ENCODE data around the gene LDLRAD4.
"Not testable (repeated sequence)": the region's sequence is repeated elsewhere in the genome, so short reads cannot be mapped to it uniquely, and the experiment has no call there.

The LDLRAD4 gene

GRCh38 chr18:13587001-13587400 is 368.4 kb downstream of the LDLRAD4 start:
- DNase-seq (ENCODE audit: low read depth in 3 of 3), result no peak

- no peak for DNase-seq (ENCODE audit: low read depth in 3 of 3)
These were observed 368.9 kb downstream of the LDLRAD4 start for GRCh38 chr18:13587477-13587876.

GRCh38 chr18:13587937-13588336 is 369.4 kb downstream of the LDLRAD4 start:
- DNase-seq (ENCODE audit: low read depth in 3 of 3), result no peak

GRCh38 chr18:13589316-13589715 is 370.8 kb downstream of the LDLRAD4 start:
- DNase-seq (ENCODE audit: low read depth in 3 of 3), result no peak

- DNase-seq (ENCODE audit: low read depth in 3 of 3), result no peak
These were observed 371.4 kb downstream of the LDLRAD4 start for GRCh38 chr18:13589943-13590342.

GRCh38 chr18:13592246-13592645 is 373.7 kb downstream of the LDLRAD4 start:
- no peak for DNase-seq (ENCODE audit: low read depth in 3 of 3)

GRCh38 chr18:13594551-13594950 is 376.0 kb downstream of the LDLRAD4 start:
- no peak for DNase-seq (ENCODE audit: low read depth in 3 of 3)

GRCh38 chr18:13597068-13597467 is 378.5 kb downstream of the LDLRAD4 start:
- DNase-seq (ENCODE audit: low read depth in 3 of 3), result no peak

- DNase-seq (ENCODE audit: low read depth in 3 of 3), result no peak
These were observed 380.0 kb downstream of the LDLRAD4 start for GRCh38 chr18:13598591-13598990.

GRCh38 chr18:13599031-13599430 is 380.5 kb downstream of the LDLRAD4 start:
- DNase-seq (ENCODE audit: low read depth in 3 of 3), result no peak

- DNase-seq (ENCODE audit: low read depth in 3 of 3), result no peak
These were observed 384.9 kb downstream of the LDLRAD4 start for GRCh38 chr18:13603304-13604019.

- DNase-seq (ENCODE audit: low read depth in 3 of 3), result no peak
These were observed 386.2 kb downstream of the LDLRAD4 start for GRCh38 chr18:13604786-13605185.

GRCh38 chr18:13605477-13605876 is 386.9 kb downstream of the LDLRAD4 start:
- no peak for DNase-seq (ENCODE audit: low read depth in 3 of 3)

GRCh38 chr18:13605901-13606300 is 387.3 kb downstream of the LDLRAD4 start:
- no peak for DNase-seq (ENCODE audit: low read depth in 3 of 3)

- DNase-seq (ENCODE audit: low read depth in 3 of 3), result no peak
These were observed 388.2 kb downstream of the LDLRAD4 start for GRCh38 chr18:13606604-13607254.

GRCh38 chr18:13608024-13608562 is 389.5 kb downstream of the LDLRAD4 start:
- DNase-seq (ENCODE audit: low read depth in 3 of 3), result not testable (repeated sequence)

GRCh38 chr18:13608791-13609532 is 390.4 kb downstream of the LDLRAD4 start:
- no peak for DNase-seq (ENCODE audit: low read depth in 3 of 3)

- no peak for DNase-seq (ENCODE audit: low read depth in 3 of 3)
These were observed 392.1 kb downstream of the LDLRAD4 start for GRCh38 chr18:13610555-13611141.

GRCh38 chr18:13611142-13611600 is 392.6 kb downstream of the LDLRAD4 start:
- no peak for DNase-seq (ENCODE audit: low read depth in 3 of 3)

- DNase-seq (ENCODE audit: low read depth in 3 of 3), result no peak
These were observed 393.1 kb downstream of the LDLRAD4 start for GRCh38 chr18:13611601-13612195.

GRCh38 chr18:13612196-13612997 is 393.8 kb downstream of the LDLRAD4 start:
- DNase-seq (ENCODE audit: low read depth in 3 of 3), result peak; percentile 24 to 50 (median 34)
